NCI-H2171 treated with DMSO at 0.1 percent for 48 hours (cell line): ENCODE results near the gene JAZF1.

ENCODE experiments used
- DNase-seq: peaks from one replicate; lab custom pipeline; 2025; lab: John Stamatoyannopoulos, UW

The JAZF1 gene

DNA sequence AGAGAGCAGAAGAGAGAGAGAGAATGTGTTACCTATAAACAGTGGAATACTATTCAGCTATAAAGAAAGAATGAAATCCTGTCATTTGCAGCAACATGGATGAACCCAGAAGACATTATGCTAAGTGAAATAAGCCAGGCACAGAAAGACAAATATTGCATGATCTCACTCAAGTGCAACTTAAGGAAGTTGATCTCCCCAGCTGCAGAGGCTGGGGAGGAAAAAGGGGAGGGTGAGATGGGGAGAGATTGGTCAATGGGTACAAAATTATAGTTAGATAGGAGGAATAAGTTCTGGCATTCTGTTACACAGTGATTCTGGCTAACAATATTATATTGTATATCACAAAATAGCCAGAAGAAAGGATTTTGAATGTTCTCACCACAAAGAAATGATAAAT, 11.2 kb upstream of the JAZF1 start:
- DNase-seq, result no peak

DNA sequence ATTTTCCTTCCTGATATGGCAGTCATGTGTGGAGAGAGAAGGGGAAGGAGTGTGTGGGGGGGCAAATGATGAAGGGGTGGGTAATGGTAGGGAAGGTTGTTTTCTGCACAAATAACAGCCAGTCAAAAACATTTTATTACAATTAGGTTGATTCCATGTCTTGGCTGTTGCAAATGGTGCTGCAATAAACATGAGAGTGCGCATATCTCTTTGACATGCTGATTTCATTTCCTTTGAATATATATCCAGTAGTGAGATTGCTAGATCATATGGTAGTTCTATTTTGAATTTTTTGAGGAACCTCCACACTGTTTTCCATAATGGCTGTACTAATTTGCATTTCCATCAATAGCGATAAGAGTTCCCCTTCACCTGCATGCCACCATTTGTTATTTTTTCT, 10.6 kb upstream of the JAZF1 start:
- no peak for DNase-seq

DNA sequence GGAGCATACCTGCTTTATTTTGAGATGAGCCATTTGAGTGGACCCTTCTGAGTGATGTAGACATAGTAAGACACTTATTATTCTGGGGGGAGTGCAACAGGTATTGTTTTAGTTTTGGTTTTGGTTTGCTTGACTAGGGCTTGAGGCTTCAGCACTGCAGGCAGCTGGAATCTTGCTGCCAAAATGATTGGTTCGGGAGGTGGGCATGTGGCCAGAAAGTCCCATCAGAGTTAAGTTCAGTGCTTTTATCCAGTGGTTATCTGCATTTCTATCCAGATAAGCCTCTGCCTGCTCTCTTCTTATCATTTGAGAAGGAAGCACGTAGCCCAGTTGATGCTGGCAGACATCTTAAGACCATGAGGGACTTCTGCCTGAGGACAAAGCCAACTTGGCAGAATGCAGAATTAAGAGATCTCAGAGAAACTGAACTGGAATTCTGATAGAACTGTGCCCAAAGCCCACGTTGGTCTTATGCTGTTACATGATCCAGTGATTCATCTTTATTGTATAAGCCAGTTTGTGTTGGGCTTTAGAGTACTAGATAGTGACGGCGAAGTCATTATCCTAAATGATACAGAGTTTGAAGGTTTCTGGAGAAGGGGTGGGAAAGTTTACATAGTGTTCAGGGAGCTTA, 9.6 kb upstream of the JAZF1 start:
- DNase-seq, result no peak

DNA sequence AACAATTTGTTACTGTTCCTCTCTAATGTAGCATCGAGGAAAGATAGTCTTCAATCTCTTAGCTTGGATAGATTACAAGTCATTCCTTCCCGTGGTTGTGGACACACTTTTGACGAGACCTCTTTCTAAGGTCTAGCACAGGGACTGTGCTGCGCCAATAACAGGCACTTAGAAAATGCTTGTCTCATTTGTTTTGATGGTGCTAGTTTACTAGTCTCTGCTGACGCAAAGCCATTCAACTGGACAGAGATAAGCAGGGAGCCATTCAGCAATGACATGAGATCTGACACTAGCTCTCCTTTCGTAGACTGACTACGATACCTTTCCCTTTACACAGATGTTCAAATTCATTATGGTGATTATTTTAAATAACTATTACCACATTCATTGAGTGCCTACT, 6.4 kb upstream of the JAZF1 start:
- DNase-seq, result no peak

DNA sequence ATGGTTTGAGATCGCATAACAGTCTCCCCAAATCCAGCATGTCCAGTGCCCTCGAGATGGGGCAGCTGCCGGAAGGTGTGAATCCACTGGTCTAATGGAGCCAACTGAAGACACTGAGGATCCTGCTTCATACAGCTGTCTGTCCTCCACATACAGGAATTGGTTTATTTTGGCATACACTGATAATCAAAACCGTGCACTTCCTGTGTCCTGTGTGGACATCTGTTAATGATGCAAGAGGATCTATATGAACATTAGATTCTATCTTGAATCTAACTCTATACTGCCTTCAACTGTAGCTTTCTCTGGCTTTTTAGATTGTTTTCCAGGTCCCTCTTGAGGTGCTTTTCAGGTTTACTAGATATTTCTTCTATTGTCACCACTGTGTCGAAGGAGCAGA, 3.0 kb upstream of the JAZF1 start:
- no peak for DNase-seq

DNA sequence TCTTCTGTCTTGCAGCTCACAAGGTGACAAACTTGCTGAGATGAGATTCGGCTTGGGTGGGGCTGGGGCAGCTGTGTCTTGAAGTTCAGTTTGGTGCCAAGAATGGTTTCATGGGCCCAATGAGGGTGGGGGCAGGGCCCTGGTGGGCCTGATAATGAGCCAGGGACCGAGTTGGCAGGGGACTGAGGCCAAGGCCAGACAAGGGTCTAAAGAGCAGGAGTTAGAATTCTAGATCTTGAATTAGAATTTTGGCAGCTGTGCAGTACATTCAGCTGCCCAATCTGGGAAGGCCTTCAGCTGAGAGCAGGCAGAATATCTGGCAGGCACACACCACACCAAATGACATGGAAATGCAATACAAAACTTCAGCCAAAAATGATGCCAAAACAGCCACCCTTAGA, 1.5 kb upstream of the JAZF1 start:
- DNase-seq, result no peak

DNA sequence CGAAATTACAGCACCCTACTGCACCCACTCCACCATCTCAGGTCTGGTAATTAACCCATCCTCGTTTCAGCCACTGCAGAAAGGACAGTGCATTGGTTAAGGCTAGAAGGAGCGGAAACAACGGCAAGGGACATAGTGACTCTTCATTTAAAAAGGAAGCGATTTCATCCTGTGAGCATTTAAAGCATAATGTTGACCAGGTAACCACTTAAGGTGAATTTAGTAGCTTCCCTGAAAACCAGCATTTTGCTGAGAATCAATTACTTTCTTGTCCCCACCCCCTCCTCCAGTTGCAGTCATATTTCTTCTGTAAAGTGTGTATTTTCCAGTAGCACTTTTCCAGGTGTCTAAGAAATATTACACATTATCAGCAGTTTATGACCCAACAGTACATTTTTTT, 821 bp upstream of the JAZF1 start:
- DNase-seq, result no peak

DNA sequence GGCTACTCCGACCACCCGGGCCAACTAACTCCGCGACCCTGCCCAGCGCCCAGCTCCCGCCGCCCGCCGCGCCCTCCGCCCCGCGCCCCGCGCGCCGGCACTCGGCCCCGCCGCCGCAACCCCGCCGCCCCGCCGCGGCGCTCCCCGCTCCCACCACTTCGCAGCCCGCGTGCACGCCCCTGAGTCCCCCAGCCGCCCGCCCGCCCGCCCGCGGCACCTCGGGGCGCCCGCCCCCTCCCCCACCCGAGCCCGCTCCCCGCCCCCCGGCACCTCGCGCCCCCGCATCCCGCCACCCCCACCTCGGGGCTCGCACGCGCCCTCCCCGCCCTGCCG, 598 bp downstream of the JAZF1 start:
- DNase-seq, result no peak

DNA sequence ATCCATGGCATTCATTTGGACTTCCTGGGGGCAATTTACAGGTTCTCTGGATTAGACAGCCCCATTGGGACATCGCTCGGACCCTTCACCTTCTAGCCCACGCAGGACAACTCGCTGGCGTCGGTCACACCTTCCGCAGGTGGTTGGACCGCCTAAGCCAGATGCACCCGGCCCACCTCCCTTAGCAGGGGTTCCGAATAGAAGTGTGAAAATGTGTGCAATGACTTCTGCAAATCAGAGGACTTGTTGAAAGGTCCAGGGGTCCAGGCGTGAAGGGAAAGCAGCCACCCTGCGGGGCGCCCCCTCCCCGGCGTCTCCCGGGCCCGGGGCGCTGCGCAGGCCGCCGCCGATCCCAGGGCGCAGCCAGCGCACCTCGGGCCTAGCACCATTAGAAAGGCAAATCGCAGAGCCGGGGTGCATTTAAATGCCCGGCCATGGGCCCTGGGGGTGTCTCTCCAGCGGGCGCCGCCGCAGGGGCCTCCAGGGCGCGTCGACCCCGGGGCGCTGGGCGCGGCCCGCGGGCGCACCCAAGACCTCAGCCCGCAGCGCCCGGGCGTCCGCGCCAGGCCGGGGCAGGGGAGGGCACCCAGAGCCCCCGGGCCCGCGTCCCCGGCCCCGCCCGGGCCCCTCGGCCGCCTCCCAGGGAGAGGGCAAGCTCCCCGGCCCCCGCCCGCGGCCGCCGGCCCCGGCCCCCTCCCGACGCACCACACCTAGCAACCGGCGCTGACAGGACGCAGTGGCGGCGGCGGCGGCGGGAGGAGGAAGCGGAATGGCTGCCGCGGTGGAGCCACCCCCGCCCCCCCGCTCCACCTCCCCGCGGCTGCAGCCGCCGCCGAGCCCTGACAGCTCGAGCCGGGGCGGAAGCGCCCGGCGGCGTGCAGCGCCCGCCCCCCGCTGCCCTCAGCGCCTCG, 1.2 kb downstream of the JAZF1 start:
- peak; percentile 44 for DNase-seq

DNA sequence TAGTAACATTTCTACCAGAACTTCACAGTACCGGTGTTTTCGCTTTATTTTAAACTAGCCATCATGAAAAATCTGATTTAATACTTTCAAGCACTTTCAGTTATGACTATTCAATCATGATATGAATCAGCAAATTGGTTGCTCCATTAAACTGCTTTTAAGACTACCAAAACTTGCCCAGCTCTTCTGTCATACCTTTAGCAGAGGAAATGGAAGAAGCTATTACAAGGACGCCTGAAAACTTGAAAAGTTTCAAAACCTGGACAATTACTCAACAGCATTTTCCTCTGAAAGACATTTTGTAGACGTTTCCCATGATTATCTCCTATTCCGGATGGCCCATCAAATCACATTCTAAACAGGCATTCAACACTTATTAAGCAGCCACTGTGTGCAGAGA, 2.0 kb downstream of the JAZF1 start:
- DNase-seq, result no peak

DNA sequence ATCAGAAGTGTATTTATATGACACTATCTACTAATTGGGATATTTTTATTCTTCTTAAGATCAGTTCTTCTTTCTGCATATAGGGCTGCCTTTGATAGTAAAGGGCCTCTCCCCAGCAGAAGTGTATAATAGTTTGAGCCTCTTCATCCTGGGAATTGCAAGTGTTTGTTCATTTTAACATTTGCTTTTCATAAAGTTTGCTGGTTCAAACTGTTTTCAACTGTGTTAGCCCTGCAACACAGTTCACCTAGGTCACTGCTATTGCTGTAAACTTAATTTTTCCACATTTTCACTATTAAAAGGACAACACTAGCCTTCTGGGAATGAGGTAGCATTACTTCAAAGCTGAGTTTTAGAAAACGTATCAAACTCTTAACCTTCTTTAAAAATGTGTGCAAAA, 2.8 kb downstream of the JAZF1 start:
- DNase-seq, result no peak

DNA sequence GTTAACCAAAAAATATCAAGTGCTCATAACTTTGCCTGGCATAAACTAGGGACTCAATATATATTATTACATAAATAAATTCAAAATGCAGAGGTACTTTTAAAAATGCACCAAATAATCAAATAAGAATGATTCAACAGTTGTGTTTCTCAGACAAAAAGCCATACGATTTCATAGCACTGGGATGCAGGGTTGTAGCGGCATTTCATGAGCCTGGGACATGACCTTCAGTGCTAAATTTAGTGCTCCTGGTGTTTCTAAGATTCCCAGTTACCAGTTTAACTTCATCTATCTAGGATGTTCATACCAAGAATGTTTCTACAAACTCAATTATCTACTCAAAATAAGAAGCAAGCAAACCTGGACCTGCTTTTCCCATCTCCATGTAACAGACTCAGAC, 4.0 kb downstream of the JAZF1 start:
- DNase-seq, result no peak

DNA sequence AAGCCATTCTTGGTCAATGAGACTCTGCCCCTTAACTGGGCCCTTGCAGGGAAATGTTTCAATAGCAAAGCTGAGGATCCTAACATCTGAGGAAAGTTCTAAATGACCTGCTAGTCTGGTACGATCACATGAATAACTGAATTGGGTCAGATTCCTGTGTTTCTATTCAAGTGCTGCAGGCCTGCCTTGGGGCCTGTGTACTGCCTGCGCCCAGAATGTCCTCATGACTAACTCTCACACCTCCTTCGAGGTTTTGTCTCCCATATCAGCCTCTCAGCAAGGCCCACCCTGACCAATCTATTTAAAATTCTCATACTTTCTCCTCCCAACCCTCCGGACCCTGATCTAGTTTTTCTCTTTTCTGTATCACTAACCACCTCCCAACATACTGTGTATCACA, 4.4 kb downstream of the JAZF1 start:
- DNase-seq, result no peak

DNA sequence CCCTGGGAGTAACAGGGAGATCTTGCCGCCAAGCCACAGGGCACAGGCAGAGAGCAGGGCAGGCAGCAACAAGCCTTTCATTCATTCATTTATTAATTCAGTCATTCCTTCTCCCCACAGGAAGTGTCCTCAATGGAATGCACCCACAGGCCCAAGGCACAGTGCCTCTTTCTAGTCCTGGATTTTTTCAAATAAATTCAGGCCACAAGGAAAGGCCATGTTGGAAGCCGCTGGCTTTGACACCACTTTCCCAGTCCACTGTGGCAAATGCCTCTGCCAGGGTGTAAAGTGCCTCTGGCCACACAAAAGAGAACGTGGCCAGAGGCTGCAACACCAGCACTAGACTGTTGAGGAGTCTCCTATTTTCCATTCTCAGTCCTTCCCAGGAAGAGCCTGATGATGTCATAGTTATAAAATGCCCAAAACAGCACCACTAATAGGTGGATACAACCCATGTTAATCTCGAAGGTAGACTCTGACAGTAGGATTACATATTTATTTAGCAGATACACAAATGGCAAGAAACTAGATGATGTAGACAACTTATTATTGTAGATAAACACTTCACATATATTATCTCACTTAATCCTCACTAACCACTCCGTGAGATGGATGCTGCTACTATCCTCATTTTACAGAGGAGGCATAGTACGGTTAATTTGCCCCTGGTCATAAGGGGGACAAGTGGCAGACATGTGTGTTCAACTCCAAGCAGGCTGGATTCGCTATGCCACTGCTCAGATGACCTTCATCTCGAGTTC, 5.5 kb downstream of the JAZF1 start:
- no peak for DNase-seq

DNA sequence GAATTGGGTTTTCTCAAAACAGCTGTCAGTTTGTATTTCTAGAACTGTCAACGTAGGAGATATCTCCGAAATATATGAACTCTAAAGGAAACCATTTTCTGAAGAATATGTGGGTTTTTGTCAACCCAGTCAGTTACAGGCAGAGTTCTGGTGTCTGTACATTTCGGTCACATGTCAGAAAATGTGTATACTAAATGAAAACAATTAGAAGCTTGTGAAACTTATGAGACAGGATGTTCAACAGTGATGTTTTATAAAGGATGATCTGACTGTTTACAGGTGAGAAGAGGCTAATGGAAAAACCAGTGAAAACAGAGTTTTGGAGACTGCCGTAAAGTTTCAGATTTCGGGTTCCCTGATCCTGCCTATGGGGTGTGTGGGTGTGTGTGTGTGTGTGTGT, 6.2 kb downstream of the JAZF1 start:
- no peak for DNase-seq

DNA sequence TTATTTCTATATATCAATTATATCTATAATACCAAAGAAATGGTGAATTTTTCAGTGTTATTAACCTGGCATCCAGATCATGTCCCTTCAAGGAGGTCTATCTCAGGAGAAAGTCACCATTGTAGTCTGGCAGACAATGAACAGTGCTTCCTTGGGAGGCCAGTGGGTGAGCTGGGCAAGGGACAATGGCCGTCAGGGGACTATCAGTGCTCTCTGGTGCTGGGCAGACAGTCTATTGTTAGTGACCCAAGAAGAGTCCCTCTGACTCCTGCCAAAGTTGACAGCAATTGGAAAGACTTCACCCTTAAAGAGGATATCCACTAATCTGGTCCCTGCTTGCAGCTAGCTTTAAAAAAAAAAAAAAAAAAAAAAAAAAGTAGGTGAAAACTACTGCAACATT, 7.1 kb downstream of the JAZF1 start:
- DNase-seq, result no peak

DNA sequence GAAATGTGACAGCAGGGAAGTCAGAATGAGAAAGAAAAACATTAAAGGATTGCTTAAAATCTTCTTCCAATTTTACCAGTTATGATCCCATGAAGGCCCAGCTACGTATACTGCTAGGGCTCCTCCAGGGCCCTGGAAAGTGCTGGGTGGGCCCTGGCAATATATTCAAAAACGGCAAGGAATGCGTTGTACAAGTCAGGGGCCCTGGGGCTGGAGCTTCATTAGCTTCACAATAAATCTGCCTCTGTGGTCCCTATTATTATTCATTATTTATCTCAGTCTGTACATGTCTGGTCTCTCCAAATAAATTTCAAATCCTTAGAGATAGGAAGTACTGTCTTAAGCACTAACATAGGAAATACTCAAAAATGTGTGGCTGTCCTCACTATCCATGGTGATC, 7.6 kb downstream of the JAZF1 start:
- no peak for DNase-seq

DNA sequence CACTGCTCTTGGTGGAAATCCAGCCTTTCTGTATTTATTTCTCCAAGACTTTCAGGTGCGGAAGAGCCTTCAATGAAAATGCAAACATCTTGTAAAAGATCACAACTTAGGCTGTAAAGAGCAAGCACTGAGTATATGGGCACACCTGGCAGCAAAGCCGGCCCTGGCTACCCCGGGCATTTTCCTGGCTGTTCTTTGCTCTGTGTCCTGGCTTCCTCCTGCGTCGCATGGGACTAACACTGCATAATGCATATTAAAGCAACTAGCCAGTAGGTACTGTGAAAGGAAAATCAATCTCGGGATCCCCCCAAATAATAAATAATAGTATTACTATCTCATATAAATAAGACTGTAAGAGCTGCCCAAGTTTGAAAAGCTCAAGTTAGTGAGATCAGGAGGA, 9.9 kb downstream of the JAZF1 start:
- DNase-seq, result no peak

DNA sequence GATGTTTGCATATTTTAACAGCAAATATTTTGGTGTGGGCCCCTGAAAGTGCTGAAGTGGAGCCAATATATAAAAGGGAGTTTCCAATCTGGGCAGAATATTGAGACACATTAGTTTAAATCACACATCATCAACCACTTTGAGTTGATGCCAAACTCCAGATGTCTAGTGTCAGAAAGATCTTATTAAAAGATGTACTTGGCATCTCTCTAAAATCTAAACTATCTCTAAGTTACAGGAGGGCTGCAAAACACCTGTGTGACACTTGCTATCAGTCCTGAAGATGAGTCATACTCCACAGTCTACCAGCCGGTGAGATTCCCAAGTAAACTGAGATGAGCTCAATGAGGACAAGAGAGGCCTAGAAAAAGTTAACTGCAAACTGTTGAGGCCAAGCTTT, 11.4 kb downstream of the JAZF1 start:
- peak; percentile 45 for DNase-seq

DNA sequence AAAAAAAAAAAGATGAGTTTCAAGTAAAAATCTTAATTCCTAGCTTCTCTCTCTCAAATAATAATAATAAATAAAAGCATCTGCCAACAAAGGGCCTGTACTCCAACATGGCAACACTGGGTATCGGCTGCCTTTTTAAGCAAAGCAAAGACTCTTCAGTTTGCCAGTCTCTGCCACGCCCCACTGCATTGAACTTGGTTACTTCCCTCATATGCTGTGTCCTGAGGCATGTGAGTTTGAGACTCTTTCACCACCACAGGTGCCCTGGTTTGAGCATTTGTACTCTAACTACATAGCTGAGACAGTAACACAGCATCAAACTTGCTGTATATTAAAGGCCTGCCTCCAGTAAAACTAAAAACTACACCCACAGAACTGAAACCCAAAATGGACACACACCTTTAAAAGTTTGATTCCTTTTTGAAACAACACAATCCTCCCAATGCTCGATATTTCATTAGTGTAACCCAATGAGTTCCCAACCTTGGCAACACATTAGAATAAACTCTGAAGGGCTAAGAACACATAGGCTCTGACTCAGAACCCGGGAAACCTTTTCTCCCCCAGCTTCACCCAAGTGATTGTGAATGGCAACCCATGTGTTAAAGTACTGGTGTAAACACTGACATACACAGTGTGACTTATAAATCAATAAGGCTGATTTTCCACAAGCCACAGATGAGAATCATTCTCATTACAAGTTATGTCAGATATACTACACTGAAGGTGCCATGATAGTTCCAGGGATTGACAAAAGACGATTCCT, 12.0 kb downstream of the JAZF1 start:
- no peak for DNase-seq

DNA sequence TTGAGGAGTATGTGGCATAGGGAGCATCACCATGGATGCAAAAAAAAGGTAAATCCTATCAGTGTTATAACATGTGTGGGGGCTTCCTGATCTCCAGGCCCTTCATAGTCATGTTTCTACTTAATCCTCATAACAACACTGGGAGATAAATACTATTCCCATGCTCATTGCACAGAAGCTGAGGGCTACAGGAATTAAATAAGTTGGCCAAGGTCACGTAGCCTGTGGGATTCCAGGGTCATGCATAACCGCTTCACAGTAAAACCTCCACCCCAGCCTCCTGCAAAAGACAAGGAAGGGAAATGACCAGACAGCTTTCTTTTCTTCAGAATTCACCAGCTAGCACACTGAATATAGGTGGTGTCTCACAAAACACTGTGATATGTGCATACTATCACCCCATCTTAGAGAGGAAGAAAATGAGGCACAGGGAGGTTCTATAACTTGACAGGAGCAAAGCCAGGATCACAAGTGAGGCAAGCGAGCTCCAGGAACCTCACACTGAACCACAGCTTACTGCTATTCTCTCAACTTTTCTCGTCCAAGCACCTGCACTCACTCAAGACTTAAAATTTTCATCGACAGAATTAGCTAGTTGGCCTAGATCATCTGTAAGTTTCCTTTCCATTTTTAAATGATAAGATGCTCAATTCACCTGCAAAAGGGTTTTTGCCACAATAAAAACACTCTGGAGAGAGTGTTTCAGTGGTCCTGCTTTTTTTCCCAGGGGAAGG, 13.4 kb downstream of the JAZF1 start:
- no peak for DNase-seq
